GM12874 (cell line): ENCODE measurements around the gene ADGRV1.

Experiments
- TF ChIP-seq, protein P1 (sequence below): IDR thresholded peaks from 2 replicates; pipeline ENCODE4 v1.5.1; 2011; ENCODE audit warnings: low read depth, mild to moderate bottlenecking, control low read depth, low read length, moderate library complexity; ENCODE audit not compliant: insufficient read depth

Gene ADGRV1

GRCh38 chr5:90852531-90852930 is 293.9 kb downstream of the ADGRV1 start:
- TF ChIP-seq, protein P1, sequence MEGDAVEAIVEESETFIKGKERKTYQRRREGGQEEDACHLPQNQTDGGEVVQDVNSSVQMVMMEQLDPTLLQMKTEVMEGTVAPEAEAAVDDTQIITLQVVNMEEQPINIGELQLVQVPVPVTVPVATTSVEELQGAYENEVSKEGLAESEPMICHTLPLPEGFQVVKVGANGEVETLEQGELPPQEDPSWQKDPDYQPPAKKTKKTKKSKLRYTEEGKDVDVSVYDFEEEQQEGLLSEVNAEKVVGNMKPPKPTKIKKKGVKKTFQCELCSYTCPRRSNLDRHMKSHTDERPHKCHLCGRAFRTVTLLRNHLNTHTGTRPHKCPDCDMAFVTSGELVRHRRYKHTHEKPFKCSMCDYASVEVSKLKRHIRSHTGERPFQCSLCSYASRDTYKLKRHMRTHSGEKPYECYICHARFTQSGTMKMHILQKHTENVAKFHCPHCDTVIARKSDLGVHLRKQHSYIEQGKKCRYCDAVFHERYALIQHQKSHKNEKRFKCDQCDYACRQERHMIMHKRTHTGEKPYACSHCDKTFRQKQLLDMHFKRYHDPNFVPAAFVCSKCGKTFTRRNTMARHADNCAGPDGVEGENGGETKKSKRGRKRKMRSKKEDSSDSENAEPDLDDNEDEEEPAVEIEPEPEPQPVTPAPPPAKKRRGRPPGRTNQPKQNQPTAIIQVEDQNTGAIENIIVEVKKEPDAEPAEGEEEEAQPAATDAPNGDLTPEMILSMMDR, result no peak

GRCh38 chr5:90853750-90854149 is 295.2 kb downstream of the ADGRV1 start:
- TF ChIP-seq, protein P1, result no peak

- TF ChIP-seq, protein P1, result no peak
These were observed 295.6 kb downstream of the ADGRV1 start for GRCh38 chr5:90854169-90854568.

GRCh38 chr5:90855296-90856010 is 296.9 kb downstream of the ADGRV1 start:
- TF ChIP-seq, protein P1, result no peak

DNA sequence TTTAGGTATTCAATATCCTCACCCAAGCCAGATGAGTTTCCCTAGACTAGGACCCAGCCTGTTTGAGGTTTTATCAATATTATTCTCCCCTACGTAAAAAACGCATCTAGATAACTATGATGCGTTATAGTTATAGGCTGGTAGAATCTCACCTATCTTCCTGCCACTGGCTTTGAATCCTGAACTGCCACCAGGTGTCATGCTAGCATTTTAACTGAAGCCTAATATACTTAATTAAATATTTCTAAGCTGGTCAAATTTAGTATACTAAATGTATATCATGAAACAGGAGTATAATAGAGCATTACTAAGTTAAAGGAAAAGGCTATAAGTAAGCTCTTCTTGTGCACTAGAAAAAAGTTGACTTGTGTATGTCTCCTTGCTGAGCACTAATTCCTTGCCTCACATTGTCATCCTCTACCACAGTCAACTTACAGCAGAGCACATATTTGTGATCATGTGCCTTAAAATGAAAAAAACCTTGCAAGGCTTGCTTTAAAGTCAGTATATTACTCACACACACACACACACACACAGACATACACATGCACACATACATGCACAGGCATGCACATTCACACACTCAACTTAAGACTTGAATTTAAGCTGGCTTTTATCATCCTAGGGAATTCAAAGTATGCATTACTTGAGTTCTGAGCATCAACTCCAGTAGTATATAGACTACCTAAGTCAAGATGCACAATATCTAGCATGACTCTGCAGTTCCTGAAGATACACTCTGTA is 303.4 kb downstream of the ADGRV1 start:
- TF ChIP-seq, protein P1, result no peak

GRCh38 chr5:90865180-90865579 is 306.6 kb downstream of the ADGRV1 start:
- TF ChIP-seq, protein P1, result no peak

DNA sequence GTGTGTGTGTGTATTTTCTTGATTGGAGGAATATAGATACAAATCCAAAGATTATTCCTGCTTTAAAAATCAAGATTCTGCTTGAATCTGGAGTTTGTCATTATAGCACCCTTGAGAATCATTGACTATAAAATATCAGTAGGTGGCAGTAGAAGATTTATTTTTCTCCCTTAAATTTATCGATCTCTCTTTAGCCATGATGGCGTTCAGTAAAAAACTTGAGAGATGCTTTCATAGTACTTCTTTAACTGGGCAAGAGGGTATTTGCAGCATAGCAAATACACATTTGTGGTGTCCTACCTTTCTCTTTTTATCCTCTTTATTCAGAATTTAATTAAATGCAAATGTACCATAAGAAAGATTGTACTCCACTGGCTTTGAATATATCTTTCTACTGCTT is 307.7 kb downstream of the ADGRV1 start:
- TF ChIP-seq, protein P1, result peak; percentile 16; the same call in 1 of the 2 replicates
